Peyer's patch (tissue), 4 donors: ENCODE data around the gene DTX3L.

Experiments used
- CTCF ChIP-seq, 6 experiments: fragments of 450-650 bp in 4 of 6; fragments of 200-600 bp in 2 of 6; sonication (generic) in 1 of 6; IDR thresholded peaks; one replicate each; pipeline ENCODE4 v1.5.1; 2017 to 2019; ENCODE audit warnings: antibody characterized with exemption in 6 of 6, mild to moderate bottlenecking in 3 of 6, moderate library complexity in 1 of 6
- POLR2A ChIP-seq, 2 donors: fragments of 450-650 bp; IDR thresholded peaks; one replicate each; pipeline ENCODE4 v1.5.1; 2017; ENCODE audit warnings: antibody characterized with exemption in 2 of 2, mild to moderate bottlenecking in 2 of 2, moderate library complexity in 2 of 2

- TF ChIP-seq CTCF (IDR thresholded peaks at IDR 0.05): no peak
- TF ChIP-seq POLR2A (IDR thresholded peaks at IDR 0.05): no peak
These were observed 25.2 kb downstream of the DTX3L start for GRCh38 chr3:122589297-122589696.
